MV-4-11 (cell line): Measurements from ENCODE around the gene MEST.
"Not testable (repeated sequence)": the region's sequence is repeated elsewhere in the genome, so short reads cannot be mapped to it uniquely, and the experiment has no call there.

Experiments used
- DNase-seq: peaks from one replicate; lab custom pipeline; 2025; lab: John Stamatoyannopoulos, UW

Gene MEST

DNA sequence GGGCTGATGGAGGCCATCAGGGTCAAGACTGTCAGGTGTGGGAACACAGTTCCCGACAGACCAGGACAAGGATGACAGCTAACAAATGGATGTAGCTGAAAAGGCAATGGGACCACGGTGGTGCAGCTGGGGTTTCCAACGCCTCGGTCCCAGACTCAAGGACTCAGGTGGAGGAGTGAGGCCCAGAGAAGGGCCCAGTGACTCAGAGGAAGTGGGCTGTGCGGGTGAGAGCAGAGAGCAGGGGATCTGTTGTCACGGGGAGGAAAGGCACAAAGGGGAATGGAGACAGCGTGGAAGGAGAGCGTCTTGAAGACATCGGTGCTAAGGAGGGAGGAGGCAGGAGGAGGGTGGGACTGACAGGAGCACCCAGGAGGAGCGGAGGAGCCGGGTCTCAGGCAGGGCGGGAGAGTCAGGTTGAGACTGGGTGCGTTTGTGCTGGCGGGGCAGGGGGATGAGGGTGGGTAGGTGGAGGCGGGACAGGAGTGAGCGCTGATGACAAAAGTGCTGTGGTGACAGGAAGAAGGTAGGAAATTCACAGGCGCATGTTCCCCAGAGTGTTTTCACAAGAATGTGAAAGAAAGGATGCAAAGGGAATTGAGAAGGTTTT is 31.7 kb downstream of the MEST start:
- not testable (repeated sequence) for DNase-seq

DNA sequence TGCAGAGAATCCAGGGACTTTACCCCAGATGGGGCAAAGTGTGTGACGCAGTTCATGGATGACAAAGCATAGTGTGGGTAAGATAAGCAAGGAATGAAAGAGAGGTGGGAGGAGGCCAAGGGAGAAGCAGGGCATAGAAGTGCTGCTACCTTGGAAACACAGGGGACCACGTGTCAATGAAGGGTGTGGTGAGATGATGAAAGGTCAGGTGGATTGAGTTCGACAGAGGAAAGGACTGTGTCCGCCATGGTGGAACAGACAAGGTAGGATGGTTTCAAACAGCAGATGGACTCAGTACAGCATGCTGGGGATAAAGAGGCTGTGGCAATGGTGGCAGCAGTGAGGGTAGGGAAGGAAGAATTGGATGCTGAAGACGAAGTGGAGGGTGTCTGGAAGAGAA is 32.7 kb downstream of the MEST start:
- no peak for DNase-seq

DNA sequence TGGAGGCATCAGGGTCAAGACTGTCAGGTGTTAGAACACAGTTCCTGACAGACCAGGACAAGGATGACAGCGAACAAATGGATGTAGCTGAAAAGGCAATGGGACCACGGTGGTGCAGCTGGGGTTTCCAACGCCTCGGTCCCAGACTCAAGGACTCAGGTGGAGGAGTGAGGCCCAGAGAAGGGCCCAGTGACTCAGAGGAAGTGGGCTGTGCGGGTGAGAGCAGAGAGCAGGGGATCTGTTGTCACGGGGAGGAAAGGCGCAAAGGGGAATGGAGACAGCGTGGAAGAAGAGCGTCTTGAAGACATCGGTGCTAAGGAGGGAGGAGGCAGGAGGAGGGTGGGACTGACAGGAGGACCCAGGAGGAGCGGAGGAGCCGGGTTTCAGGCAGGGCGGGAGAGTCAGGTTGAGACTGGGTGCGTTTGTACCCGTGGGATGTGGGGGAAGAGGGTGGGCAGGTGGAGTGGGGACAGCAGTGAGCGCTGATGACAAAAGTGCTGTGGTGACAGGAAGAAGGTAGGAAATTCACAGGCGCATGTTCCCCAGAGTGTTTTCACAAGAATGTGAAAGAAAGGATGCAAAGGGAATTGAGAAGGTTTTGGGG is 36.0 kb downstream of the MEST start:
- not testable (repeated sequence) for DNase-seq

DNA sequence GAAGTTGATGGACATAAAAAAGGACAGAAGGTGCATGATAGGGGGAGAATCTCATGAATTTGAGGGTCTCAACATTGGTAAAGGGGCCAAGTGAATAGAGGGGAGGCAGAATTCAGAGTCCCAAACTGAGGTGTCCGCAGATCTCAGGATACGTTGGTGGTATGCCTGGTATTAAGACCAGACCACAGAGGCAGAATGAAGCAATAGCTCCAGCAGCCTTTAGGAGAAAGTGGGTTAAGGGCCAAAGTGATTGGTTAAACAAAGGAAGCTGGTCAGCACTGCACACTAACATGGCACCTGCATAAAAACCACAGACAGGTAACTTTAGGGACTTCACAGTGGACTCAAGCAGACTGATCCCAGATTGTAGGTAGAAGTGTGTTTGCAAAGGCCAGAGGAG is 37.5 kb downstream of the MEST start:
- DNase-seq, result no peak

DNA sequence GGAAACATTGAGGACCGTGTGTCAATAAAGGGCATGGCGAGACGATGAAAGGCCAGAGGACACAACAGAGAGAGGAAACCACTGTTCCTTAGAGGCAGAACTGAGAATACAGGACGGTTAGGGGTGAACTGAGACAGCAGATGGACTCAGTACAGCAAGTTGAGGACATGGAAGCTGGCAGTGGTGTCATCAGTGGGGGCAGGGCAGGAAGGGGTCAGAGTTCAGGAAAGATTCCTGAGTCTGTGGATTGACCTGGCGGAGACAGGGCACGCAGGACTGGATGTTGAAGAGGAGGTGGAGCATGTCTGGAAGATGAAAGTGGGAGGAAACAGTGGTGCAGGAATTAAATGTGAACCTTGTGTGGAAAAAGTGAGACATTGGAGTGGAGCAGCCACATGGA is 46.0 kb downstream of the MEST start:
- peak; percentile 70 for DNase-seq

DNA sequence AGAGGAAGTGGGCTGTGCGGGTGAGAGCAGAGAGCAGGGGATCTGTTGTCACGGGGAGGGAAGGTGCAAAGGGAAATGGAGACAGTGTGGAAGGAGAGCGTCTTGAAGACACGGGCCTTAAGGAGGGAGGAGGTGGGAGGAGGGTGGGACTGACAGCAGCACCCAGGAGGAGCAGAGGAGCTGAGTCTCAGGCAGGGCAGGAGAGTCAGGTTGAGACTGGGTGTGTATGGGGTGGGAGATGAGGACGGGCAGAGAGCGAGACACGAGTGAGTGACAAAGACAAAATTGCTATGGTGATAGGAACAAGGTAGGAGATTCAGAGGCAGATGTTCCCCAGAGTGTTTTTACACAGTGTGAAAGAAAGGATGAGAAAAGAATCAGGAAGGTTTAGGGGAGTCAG is 49.4 kb downstream of the MEST start:
- not testable (repeated sequence) for DNase-seq

DNA sequence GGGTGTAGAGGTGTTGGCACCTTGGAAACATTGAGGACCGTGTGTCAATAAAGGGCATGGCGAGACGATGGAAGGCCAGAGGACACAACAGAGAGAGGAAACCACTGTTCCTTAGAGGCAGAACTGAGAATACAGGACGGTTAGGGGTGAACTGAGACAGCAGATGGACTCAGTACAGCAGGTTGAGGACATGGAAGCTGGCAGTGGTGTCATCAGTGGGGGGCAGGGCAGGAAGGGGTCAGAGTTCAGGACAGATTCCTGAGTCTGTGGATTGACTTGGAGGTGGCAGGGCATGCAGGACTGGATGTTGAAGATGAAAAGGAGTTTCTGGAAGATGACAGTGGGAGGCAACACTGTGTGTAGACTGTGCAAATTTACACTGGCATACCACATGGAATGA is 50.4 kb downstream of the MEST start:
- not testable (repeated sequence) for DNase-seq

DNA sequence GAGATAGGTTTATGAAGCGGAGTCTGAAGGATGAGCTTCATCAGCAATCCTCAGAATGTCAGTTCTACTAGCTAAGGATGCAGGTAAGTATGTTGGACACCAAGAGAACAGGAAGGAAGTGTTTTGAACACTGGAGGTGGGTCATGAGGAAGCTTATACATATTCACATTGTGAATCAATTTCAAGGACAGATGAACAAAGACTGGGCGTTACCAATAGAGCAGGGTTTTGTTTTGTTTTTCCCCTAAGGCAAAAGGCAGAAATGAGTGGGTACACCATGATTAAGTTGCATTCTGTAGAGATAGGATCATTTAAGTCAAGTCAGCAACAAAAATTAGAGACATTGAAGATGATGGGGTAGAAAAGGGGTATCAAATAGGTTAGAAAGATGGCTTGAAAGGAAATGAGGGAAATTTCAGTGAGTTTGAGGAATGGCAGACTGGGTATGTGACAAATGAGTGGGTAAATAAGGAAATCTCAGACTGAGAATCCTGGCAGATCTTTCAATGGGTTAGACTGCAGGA is 51.7 kb downstream of the MEST start:
- DNase-seq, result no peak

DNA sequence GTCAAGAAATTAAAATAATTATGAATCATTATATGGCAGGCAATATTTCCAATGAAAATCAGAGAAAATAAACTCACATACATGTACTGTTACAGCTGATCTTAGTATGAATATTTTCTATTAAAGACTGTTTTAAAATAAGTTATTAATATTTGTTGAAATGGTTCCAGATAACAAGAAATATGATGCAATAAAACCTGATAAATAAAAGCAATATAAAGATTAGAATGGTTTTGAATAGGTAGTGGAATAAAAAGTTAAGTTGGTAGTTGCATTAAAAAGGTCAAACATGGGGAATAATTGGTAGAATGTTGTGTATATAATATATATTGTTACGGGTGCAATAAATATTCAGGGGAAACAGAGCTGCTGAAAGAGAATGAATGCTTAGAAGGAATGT is 52.5 kb downstream of the MEST start:
- no peak for DNase-seq

DNA sequence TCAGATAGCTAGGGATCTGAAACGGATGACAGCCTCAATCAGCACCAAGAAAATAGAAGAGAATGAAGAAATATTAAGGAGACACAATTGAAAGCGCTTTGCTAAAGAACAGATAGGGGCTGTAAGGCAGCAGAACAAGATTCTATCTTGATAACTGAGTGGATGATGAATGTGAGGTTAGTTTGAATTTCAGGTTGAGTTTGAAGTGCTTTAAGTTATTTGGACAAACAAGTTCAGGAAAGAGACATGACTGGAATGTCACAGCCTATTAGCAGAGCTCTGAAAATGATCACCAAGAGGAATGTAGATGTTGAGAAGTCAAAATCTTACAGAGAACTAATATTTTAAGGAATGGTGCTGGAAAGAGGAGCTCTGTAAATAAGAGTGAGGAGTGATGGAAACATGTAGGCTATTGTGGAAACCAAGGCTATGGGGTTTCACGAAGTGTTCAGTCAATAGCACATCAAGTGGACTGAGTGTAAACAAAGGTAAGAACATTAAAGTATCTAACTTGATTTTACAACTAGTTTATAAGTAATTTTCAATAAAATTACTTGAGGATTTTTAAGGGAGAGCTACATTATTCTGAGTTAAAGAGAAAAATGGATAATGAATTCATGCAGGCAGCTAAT is 61.6 kb downstream of the MEST start:
- DNase-seq, result no peak

DNA sequence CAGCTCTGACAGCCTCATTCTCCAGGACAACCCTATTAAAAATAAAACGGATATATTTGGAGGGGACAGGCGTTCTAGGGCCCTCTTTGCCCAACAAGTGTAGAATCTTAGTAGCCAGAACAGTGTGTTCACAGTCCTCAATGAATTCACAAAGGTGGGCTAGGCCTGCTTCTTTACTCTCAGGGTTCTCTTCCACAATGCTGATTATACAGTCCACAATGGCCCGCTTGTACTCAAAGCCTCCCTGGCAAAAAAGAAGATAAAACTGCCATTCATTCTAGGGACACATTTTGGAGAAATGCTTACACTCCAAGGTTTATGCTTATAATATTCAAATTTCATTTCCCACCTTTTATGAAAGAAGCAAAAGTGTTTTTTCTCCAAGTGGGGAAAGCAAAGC is 62.6 kb downstream of the MEST start:
- no peak for DNase-seq
